GM12878 (cell line): ENCODE data around the gene XAGE3.
"Not testable (repeated sequence)": the region's sequence is repeated elsewhere in the genome, so short reads cannot be mapped to it uniquely, and the experiment has no call there.

Experiments used
- CBFB ChIP-seq: IDR thresholded peaks from 2 replicates; pipeline ENCODE4 v1.6.1; 2016; ENCODE audit warnings: antibody characterized with exemption, low read depth
- EZH2 ChIP-seq: IDR thresholded peaks from 2 replicates; pipeline ENCODE4 v1.6.1; 2012; ENCODE audit warnings: low read depth, mild to moderate bottlenecking, control low read depth, inconsistent platforms, low read length, borderline replicate concordance; ENCODE audit not compliant: control insufficient read depth
- MYB ChIP-seq: fragments of 150-350 bp; IDR thresholded peaks from 2 replicates; pipeline ENCODE4 v1.6.1; 2014; ENCODE audit warnings: mild to moderate bottlenecking, low read depth, low read length, borderline replicate concordance
- NKRF ChIP-seq: fragments of 450-650 bp; conservative IDR thresholded peaks from 2 replicates; pipeline ENCODE4 v1.6.1; 2017; ENCODE audit warnings: mild to moderate bottlenecking, moderate library complexity
- RELA ChIP-seq: fragments of 450-650 bp; IDR thresholded peaks from 2 replicates; pipeline ENCODE4 v1.8.0; 2014; ENCODE audit warnings: borderline replicate concordance; ENCODE audit not compliant: partially characterized antibody
- TAF1 ChIP-seq: IDR thresholded peaks from 2 replicates; pipeline ENCODE4 v1.6.1; 2011; ENCODE audit warnings: mild to moderate bottlenecking, low read depth, low read length, borderline replicate concordance
- USF2 ChIP-seq: IDR thresholded peaks from 2 replicates; pipeline ENCODE4 v1.6.1; 2011; ENCODE audit warnings: low read depth, low read length, improper control_type of control experiment, borderline replicate concordance
- TF ChIP-seq, protein P1 (sequence below), 3 experiments: IDR thresholded peaks in 2 of 3; conservative IDR thresholded peaks in 1 of 3; 2 replicates each; pipeline ENCODE4 v1.5.1; 2011; ENCODE audit warnings: low read depth in 3 of 3, low read length in 3 of 3, mild to moderate bottlenecking in 3 of 3, control low read depth in 2 of 3, moderate library complexity in 2 of 3, inconsistent platforms in 1 of 3, mixed read lengths in 1 of 3; ENCODE audit not compliant: control insufficient read depth in 2 of 3, insufficient read depth in 1 of 3; ENCODE audit errors: extremely low read depth in 1 of 3

- TF ChIP-seq TAF1, CBFB, RELA, EZH2, MYB, USF2, NKRF: not testable (repeated sequence)
- TF ChIP-seq, protein P1, sequence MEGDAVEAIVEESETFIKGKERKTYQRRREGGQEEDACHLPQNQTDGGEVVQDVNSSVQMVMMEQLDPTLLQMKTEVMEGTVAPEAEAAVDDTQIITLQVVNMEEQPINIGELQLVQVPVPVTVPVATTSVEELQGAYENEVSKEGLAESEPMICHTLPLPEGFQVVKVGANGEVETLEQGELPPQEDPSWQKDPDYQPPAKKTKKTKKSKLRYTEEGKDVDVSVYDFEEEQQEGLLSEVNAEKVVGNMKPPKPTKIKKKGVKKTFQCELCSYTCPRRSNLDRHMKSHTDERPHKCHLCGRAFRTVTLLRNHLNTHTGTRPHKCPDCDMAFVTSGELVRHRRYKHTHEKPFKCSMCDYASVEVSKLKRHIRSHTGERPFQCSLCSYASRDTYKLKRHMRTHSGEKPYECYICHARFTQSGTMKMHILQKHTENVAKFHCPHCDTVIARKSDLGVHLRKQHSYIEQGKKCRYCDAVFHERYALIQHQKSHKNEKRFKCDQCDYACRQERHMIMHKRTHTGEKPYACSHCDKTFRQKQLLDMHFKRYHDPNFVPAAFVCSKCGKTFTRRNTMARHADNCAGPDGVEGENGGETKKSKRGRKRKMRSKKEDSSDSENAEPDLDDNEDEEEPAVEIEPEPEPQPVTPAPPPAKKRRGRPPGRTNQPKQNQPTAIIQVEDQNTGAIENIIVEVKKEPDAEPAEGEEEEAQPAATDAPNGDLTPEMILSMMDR (IDR thresholded peaks at IDR 0.05 in 2 of 3, conservative IDR thresholded peaks at IDR 0.05 in 1 of 3; ENCODE audit: control insufficient read depth in 2 of 3, extremely low read depth in 1 of 3, insufficient read depth in 1 of 3, low read depth in 3 of 3, low read length in 3 of 3): not testable (repeated sequence)
These were observed 10.8 kb downstream of the XAGE3 start for GRCh38 chrX:52856991-52857525.
